PC-3 (cell line): Measurements from ENCODE around the gene CENPO.

ENCODE experiments used
- EZH2 ChIP-seq: fragments of 300-600 bp; sonication (generic); IDR thresholded peaks from one replicate; pipeline ENCODE4 v1.6.1; 2017; ENCODE audit warnings: antibody characterized with exemption, mild to moderate bottlenecking, low read length; ENCODE audit not compliant: unreplicated experiment
- TF ChIP-seq, protein P1 (sequence below): fragments of 300-600 bp; sonication (generic); conservative IDR thresholded peaks from 2 replicates; pipeline ENCODE4 v1.5.1; 2017; ENCODE audit warnings: antibody characterized with exemption, low read depth, mild to moderate bottlenecking, low read length

DNA sequence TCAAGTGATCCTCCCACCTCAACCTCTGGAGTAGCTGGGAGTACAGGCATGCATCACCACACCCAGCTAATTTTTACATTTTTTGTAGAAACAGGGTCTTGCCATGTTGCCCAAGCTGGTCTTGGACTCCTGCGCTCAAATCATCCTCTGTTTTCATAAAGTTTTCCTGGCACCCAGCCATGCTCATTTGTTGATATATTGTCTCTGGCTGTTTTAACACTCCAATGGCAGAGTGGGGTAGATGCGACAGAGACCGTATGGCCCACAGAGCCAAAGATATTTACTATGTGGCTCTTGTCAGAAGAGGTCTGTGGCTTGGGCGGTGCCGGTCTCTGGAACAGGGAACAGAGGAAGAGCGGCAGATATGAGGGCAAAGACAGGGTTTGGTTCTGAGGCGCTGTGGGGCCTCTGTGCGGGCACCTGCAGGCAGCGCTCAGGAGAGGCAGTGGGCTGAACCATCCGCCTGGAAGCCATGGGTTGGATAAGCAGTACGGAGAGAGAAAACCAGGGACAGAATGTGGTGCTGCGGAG, 50.2 kb downstream of the CENPO start:
- TF ChIP-seq, protein P1, sequence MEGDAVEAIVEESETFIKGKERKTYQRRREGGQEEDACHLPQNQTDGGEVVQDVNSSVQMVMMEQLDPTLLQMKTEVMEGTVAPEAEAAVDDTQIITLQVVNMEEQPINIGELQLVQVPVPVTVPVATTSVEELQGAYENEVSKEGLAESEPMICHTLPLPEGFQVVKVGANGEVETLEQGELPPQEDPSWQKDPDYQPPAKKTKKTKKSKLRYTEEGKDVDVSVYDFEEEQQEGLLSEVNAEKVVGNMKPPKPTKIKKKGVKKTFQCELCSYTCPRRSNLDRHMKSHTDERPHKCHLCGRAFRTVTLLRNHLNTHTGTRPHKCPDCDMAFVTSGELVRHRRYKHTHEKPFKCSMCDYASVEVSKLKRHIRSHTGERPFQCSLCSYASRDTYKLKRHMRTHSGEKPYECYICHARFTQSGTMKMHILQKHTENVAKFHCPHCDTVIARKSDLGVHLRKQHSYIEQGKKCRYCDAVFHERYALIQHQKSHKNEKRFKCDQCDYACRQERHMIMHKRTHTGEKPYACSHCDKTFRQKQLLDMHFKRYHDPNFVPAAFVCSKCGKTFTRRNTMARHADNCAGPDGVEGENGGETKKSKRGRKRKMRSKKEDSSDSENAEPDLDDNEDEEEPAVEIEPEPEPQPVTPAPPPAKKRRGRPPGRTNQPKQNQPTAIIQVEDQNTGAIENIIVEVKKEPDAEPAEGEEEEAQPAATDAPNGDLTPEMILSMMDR: no peak
- TF ChIP-seq EZH2: no peak
